Heart left ventricle (tissue), 16 donors: ENCODE data around the gene CNTROB. TPM values are rescaled to one million over a fixed set of nuclear protein-coding genes. Genes with fewer than 3 reads are reported as not detected.

Experiments
- ATAC-seq, 4 donors: fragments of 200-7000 bp; cut with Tn5 transposase; one replicate each; pipeline ENCODE4 v1.9.1; 2020 to 2022; ENCODE audit warnings: moderate library complexity in 4 of 4, mild to moderate bottlenecking in 3 of 4, moderate number of reproducible peaks in 1 of 4
- DNase-seq, 5 donors: peaks; one replicate each; pipeline ENCODE4 v3.0.0-alpha.2; 2020
- H3K27ac ChIP-seq, 12 donors: fragments of 200-600 bp; sonication (generic) in 4 of 12; one replicate each; pipeline versions ENCODE4 v1.5.0 to v1.8.0; 2016 to 2022; ENCODE audit warnings: mild to moderate bottlenecking in 2 of 12
- H3K27me3 ChIP-seq, 9 donors: fragments of 200-600 bp; sonication (generic) in 2 of 9; one replicate each; pipeline versions ENCODE4 v1.5.1 to v1.8.0; 2016 to 2022; ENCODE audit warnings: mild to moderate bottlenecking in 3 of 9
- H3K36me3 ChIP-seq, 9 donors: fragments of 200-600 bp; sonication (generic) in 2 of 9; one replicate each; pipeline versions ENCODE4 v1.5.0 to v1.8.0; 2018 to 2022; ENCODE audit warnings: mild to moderate bottlenecking in 2 of 9
- H3K4me1 ChIP-seq, 12 donors: fragments of 200-600 bp; sonication (generic) in 4 of 12; one replicate each; pipeline versions ENCODE4 v1.5.0 to v1.8.0; 2016 to 2022; ENCODE audit warnings: mild to moderate bottlenecking in 3 of 12
- H3K4me3 ChIP-seq, 12 donors: fragments of 200-600 bp; sonication (generic) in 4 of 12; one replicate each; pipeline versions ENCODE4 v1.5.0 to v1.8.0; 2017 to 2022; ENCODE audit warnings: mild to moderate bottlenecking in 9 of 12, moderate library complexity in 4 of 12
- H3K9me3 ChIP-seq, 12 donors: fragments of 200-600 bp; sonication (generic) in 4 of 12; one replicate each; pipeline versions ENCODE4 v1.5.0 to v1.8.0; 2016 to 2022; ENCODE audit warnings: mild to moderate bottlenecking in 1 of 12
- CTCF ChIP-seq, 12 donors: fragments of 200-600 bp; sonication (generic) in 4 of 12; IDR thresholded peaks; one replicate each; pipeline versions ENCODE4 v1.5.0 to v1.8.0; 2018 to 2022; ENCODE audit warnings: antibody characterized with exemption in 12 of 12, mild to moderate bottlenecking in 5 of 12
- POLR2A ChIP-seq, 2 donors: fragments of 450-650 bp; IDR thresholded peaks; one replicate each; pipeline ENCODE4 v1.6.1; 2017; ENCODE audit warnings: antibody characterized with exemption in 2 of 2, mild to moderate bottlenecking in 2 of 2, moderate library complexity in 2 of 2
- WGBS, 4 donors: extraction: QIAGEN DNeasy Blood & Tissue Kit in 2 of 4; methylation state at CpG; one replicate each; pipeline versions ENCODE4 v1.1.5 to v1.1.7; 2013 to 2018; 5-methylcytosine and 5-hydroxymethylcytosine counted together
- intact Hi-C, 10 donors: fragments of 100-400 bp; cut with DNase I; formaldehyde crosslinking; loops; one replicate each; pipeline versions ENCODE4 v1.11.1 to v1.14.2; 2022
- long read RNA-seq, 3 donors: library from polyadenylated mRNA; unstranded; transcript quantifications; one replicate each; pipeline ENCODE4 v2.0.0, GENCODE V29; 2020 to 2021
- polyA plus RNA-seq, 2 donors: library from polyadenylated mRNA; stranded (reverse); fragments of 200-250 nt; gene quantifications; one replicate each; pipeline ENCODE4 v1.2.3, GENCODE V29; 2013
- total RNA-seq, 9 donors: library from RNA; depleted of rRNA in 2 of 9; stranded (reverse); fragments of >200 nt in 2 of 9; fragmentation: NEBNext Ultra II Directional in 3 of 9; extraction: Animal tissue kit (Norgen Biotek cat#: 25700) in 3 of 9; gene quantifications; one replicate each; pipeline versions ENCODE4 v1.1.0 to v1.2.4, GENCODE V29; 2016 to 2023
- donor health status: ischemic (EF 13 %, LVEDD 7.1; RV severe dilation, severe dysfunction).
- donor health status: healthy with polysubstance abuse.
- donor health status: DM: no; HTN: yes; CAD: no.
- donor health status: DM: no; HTN: no; CAD: no.
- donor health status: ischemic (EF 25% LVEDD 6.9; RV normal size, moderate dysfunction).
- donor health status: ischemic (EF 25% LVEDD 5.7; RV mildly dilated, moderate dysfunction).
- donor health status: healthy.
- donor health status: DM: yes; HTN: yes; CAD: no.
- donor health status: ischemic (EF 35%, LVEDD 5.7; RV mildly dilated, moderate dysfunction).
- donor health status: nonischemic (EF 11% LVEDD 7.7; RV severe dilation, severe dysfunction).
- donor health status: DM: yes; HTN: yes; CAD: no.
- donor health status: PGD.
- donor health status: ischemic (EF 29% LVEDD 5.4; RV normal size, mild dysfunction).
- donor health status: nonischemic (EF 23%, LVEDD 6.1; RV moderate dilation, normal function).

Gene CNTROB
- total RNA-seq, result 10 to 100 TPM in 4 of 9 donors, 1 to 10 TPM in 5; 7.9 to 19.2 (median 9.7) TPM
- polyA plus RNA-seq, result 10 to 100 TPM; 11.2 to 15.4 TPM
- long read RNA-seq, donor 1, partial matches to known transcripts, result 4 of 9 reads
- long read RNA-seq, donor 1, other reads (novel, unspliced or antisense), result 5 of 9 reads
- long read RNA-seq, donor 2, partial matches to known transcripts, result 6 of 16 reads
- long read RNA-seq, donor 2, other reads (novel, unspliced or antisense), result 10 of 16 reads
- long read RNA-seq, donor 3, partial matches to known transcripts, result 4 of 12 reads
- long read RNA-seq, donor 3, other reads (novel, unspliced or antisense), result 7 of 12 reads

GRCh38 chr17:7931709-7932482 is at the start of gene CNTROB, which contains the start of gene TRAPPC1:
TSS of gene CNTROB (plus strand) at chr17:7932206. CDS start at chr17:7933080, 874 bp downstream.
TSS of gene TRAPPC1 (minus strand) at chr17:7931946. CDS start at chr17:7931829, 117 bp downstream.
- ATAC-seq, result peak; percentile 99 to 100 (median 99)

GRCh38 chr17:7882629-7883028 is 49.4 kb upstream of the CNTROB start:
- Histone ChIP-seq H3K4me3 (no peak overlapping the region), H3K27ac (peak overlapping the region in 1 of 12 donors; percentile 82), H3K9me3 (no peaks in the 10 kb centered on the region), H3K36me3 (peaks cover 0 to 40% (median 5%) of the 10 kb centered on the region in 9 donors), H3K4me1 (peaks cover 0 to 65% (median 20%) of the 10 kb centered on the region in 12 donors), H3K27me3 (no peaks in the 10 kb centered on the region)
- ATAC-seq (no peak), DNase-seq (no peak)
- intact Hi-C loops, result no loop called here
- WGBS, 4 donors, result 87 to 92% (median 90%) methylated on average over 3 of the region's 3 CpGs
- TF ChIP-seq CTCF (IDR thresholded peaks at IDR 0.05), result no peak
- TF ChIP-seq POLR2A (IDR thresholded peaks at IDR 0.05), result no peak

More at GRCh38 chr17:7931709-7932482, at the start of gene CNTROB, which contains the start of gene TRAPPC1:
- TF ChIP-seq POLR2A (IDR thresholded peaks at IDR 0.05), result peak in 1 of 2 donors; percentile 73
- no peak for TF ChIP-seq CTCF (IDR thresholded peaks at IDR 0.05)
- WGBS, 4 donors, result 0% methylated on average over 38 to 55 of the region's 55 CpGs
- Histone ChIP-seq H3K27ac (peak within 1 kb of the TSS in 11 of 12 donors; percentile 52 to 88 (median 80)), H3K4me1 (peaks cover 2 to 30% (median 19%) of the 10 kb centered on the region in 12 donors), H3K9me3 (no peaks in the 10 kb centered on the region), H3K27me3 (no peaks in the 10 kb centered on the region), H3K36me3 (peaks cover 0 to 31% (median 19%) of the 10 kb centered on the region in 9 donors), H3K4me3 (peak within 1 kb of the TSS; percentile 65 to 97 (median 80))
- peak; percentile 100 for DNase-seq
- intact Hi-C loops, result loop anchor here in 3 of 10 donors (2.0 to 5.0 kb wide), 4 partner anchors 43 to 60 kb away; partner anchors contain the start of gene CHD3 (in 2 of the 3)

GRCh38 chr17:7883781-7884386 is 48.1 kb upstream of the CNTROB start:
- 29 to 56% (median 39%) methylated on average over 3 of the region's 3 CpGs for WGBS, 4 donors
- ATAC-seq (no peak), DNase-seq (no peak)
- Histone ChIP-seq H3K27me3 (no peaks in the 10 kb centered on the region), H3K9me3 (no peaks in the 10 kb centered on the region), H3K4me3 (peak overlapping the region in 9 of 12 donors; percentile 23 to 86 (median 78)), H3K4me1 (peaks cover 10 to 78% (median 31%) of the 10 kb centered on the region in 12 donors), H3K27ac (peak overlapping the region in 6 of 12 donors; percentile 6 to 98 (median 39)), H3K36me3 (peaks cover 0 to 31% (median 5%) of the 10 kb centered on the region in 9 donors)
- intact Hi-C loops, result no loop called here
- TF ChIP-seq CTCF (IDR thresholded peaks at IDR 0.05) (no peak), POLR2A (IDR thresholded peaks at IDR 0.05) (no peak)
